Gastroesophageal sphincter (tissue), 4 donors: ENCODE data around the gene TMEM54. TPM values are rescaled to one million over a fixed set of nuclear protein-coding genes. Genes with fewer than 3 reads are reported as not detected.

Source experiments
- ATAC-seq: fragments of 150-250 bp; one replicate; pipeline ENCODE4 v1.9.1; 2016; ENCODE audit warnings: mild to moderate bottlenecking, moderate library complexity
- H3K27ac ChIP-seq, 4 donors: fragments of 200-600 bp; sonication (generic) in 3 of 4; 1 replicate in 3 of 4; 2 replicates in 1 of 4; pipeline ENCODE4 v1.5.1; 2016 to 2019
- H3K27me3 ChIP-seq: fragments of 200-600 bp; sonication (generic); one replicate; pipeline ENCODE4 v1.5.1; 2019
- H3K36me3 ChIP-seq, 2 donors: fragments of 200-600 bp; sonication (generic); one replicate each; pipeline ENCODE4 v1.5.1; 2019; ENCODE audit warnings: control low read depth in 1 of 2
- H3K4me1 ChIP-seq, 3 donors: fragments of 200-600 bp; sonication (generic); 1 replicate in 2 of 3; 2 replicates in 1 of 3; pipeline ENCODE4 v1.5.1; 2016 to 2019; ENCODE audit warnings: control low read depth in 2 of 3
- H3K4me3 ChIP-seq, 2 donors: fragments of 200-600 bp; sonication (generic); one replicate each; pipeline ENCODE4 v1.5.1; 2019; ENCODE audit warnings: mild to moderate bottlenecking in 1 of 2, moderate library complexity in 1 of 2
- H3K9me3 ChIP-seq, 3 donors: fragments of 200-600 bp; sonication (generic); one replicate each; pipeline ENCODE4 v1.5.1; 2017 to 2019; ENCODE audit warnings: control low read depth in 2 of 3
- CTCF ChIP-seq, 4 experiments: fragments of 200-600 bp in 2 of 4; fragments of 450-650 bp in 2 of 4; sonication (generic) in 1 of 4; IDR thresholded peaks; one replicate each; pipeline ENCODE4 v1.5.1; 2017 to 2019; ENCODE audit warnings: antibody characterized with exemption in 4 of 4, mild to moderate bottlenecking in 2 of 4, moderate library complexity in 2 of 4
- EP300 ChIP-seq: sonication (generic); formaldehyde crosslinking; IDR thresholded peaks from one replicate; pipeline ENCODE4 v1.6.1; 2017; ENCODE audit warnings: antibody characterized with exemption, mild to moderate bottlenecking
- POLR2A ChIP-seq, 2 donors: fragments of 450-650 bp; IDR thresholded peaks; one replicate each; pipeline ENCODE4 v1.6.1; 2017; ENCODE audit warnings: antibody characterized with exemption in 2 of 2, mild to moderate bottlenecking in 2 of 2, moderate library complexity in 1 of 2
- POLR2AphosphoS5 ChIP-seq: sonication (generic); formaldehyde crosslinking; IDR thresholded peaks from one replicate; pipeline ENCODE4 v1.6.1; 2017; ENCODE audit warnings: antibody characterized with exemption
- WGBS, 2 donors: methylation state at CpG; one replicate each; pipeline ENCODE4 v1.1.5; 2018; ENCODE audit warnings: low coverage in 1 of 2; 5-methylcytosine and 5-hydroxymethylcytosine counted together
- total RNA-seq, 4 donors: library from RNA; depleted of rRNA; stranded (reverse); fragments of >200 nt; gene quantifications; one replicate each; pipeline ENCODE4 v1.1.0, GENCODE V29; 2016

TMEM54 gene
- total RNA-seq, 4 donors from 2014 or later: 71.5 to 138 (median 101) TPM

- Histone ChIP-seq H3K4me3 (no peak overlapping the region), H3K4me1 (peaks cover 0 to 33% (median 13%) of the 10 kb centered on the region in 3 donors), H3K27me3 (peaks cover 93% of the 10 kb centered on the region), H3K36me3 (no peaks in the 10 kb centered on the region), H3K9me3 (no peaks in the 10 kb centered on the region), H3K27ac (no peak overlapping the region)
- TF ChIP-seq EP300: no peak
- ATAC-seq: no peak
- 83 to 100% methylated on average over 1 of the region's 3 CpGs for WGBS, 2 donors
Observed at GRCh38 chr1:32889731-32890278, 11.4 kb downstream of the TMEM54 start.

- ATAC-seq: no peak
- H3K36me3 ChIP-seq: no peaks in the 10 kb centered on the region
- peaks cover 98% of the 10 kb centered on the region for H3K27me3 ChIP-seq
- TF ChIP-seq CTCF (IDR thresholded peaks at IDR 0.05) (no peak), POLR2AphosphoS5 (no peak), EP300 (no peak), POLR2A (IDR thresholded peaks at IDR 0.05) (no peak)
- H3K4me1 ChIP-seq: peaks cover 0 to 29% (median 12%) of the 10 kb centered on the region in 3 donors
- no peak overlapping the region for H3K4me3 ChIP-seq
- no peaks in the 10 kb centered on the region for H3K9me3 ChIP-seq
- no peak overlapping the region for H3K27ac ChIP-seq
- 100% methylated on average over 1 of the region's 24 CpGs for WGBS, 2 donors
Observed at GRCh38 chr1:32888677-32889420, 12.3 kb downstream of the TMEM54 start.

GRCh38 chr1:32888134-32888533 lies 13.1 kb downstream of the TMEM54 start:
- no peak for ATAC-seq
- no peak for TF ChIP-seq EP300
- no peak for TF ChIP-seq CTCF (IDR thresholded peaks at IDR 0.05)
- TF ChIP-seq POLR2A (IDR thresholded peaks at IDR 0.05): no peak
- TF ChIP-seq POLR2AphosphoS5: no peak
- Histone ChIP-seq H3K27me3 (peaks cover 94% of the 10 kb centered on the region), H3K27ac (no peak overlapping the region), H3K9me3 (no peaks in the 10 kb centered on the region), H3K4me1 (peaks cover 0 to 22% (median 10%) of the 10 kb centered on the region in 3 donors), H3K4me3 (no peak overlapping the region), H3K36me3 (no peaks in the 10 kb centered on the region)
- WGBS, 2 donors: 40 to 56% methylated on average over 1 to 2 of the region's 3 CpGs

GRCh38 chr1:32887623-32888022 lies 13.6 kb downstream of the TMEM54 start:
- no peaks in the 10 kb centered on the region for H3K36me3 ChIP-seq
- ATAC-seq: no peak
- peaks cover 89% of the 10 kb centered on the region for H3K27me3 ChIP-seq
- no peak for TF ChIP-seq POLR2AphosphoS5
- TF ChIP-seq CTCF (IDR thresholded peaks at IDR 0.05): no peak
- TF ChIP-seq EP300: no peak
- no peak for TF ChIP-seq POLR2A (IDR thresholded peaks at IDR 0.05)
- H3K9me3 ChIP-seq: no peaks in the 10 kb centered on the region
- 66 to 73% methylated on average over 7 to 12 of the region's 12 CpGs for WGBS, 2 donors
- no peak overlapping the region for H3K27ac ChIP-seq
- peaks cover 0 to 19% (median 7%) of the 10 kb centered on the region in 3 donors for H3K4me1 ChIP-seq
- H3K4me3 ChIP-seq: no peak overlapping the region

GRCh38 chr1:32886828-32887414 lies 14.3 kb downstream of the TMEM54 start:
- H3K9me3 ChIP-seq: no peaks in the 10 kb centered on the region
- H3K27me3 ChIP-seq: peaks cover 82% of the 10 kb centered on the region
- no peak for ATAC-seq
- whole genome bisulfite sequencing, 2 donors: 22 to 53% methylated on average over 3 to 6 of the region's 19 CpGs
- H3K4me3 ChIP-seq: no peak overlapping the region
- H3K36me3 ChIP-seq: no peaks in the 10 kb centered on the region
- no peak overlapping the region for H3K27ac ChIP-seq
- peaks cover 0 to 23% (median 11%) of the 10 kb centered on the region in 3 donors for H3K4me1 ChIP-seq
- TF ChIP-seq CTCF (IDR thresholded peaks at IDR 0.05): no peak
- TF ChIP-seq POLR2AphosphoS5: no peak
- TF ChIP-seq POLR2A (IDR thresholded peaks at IDR 0.05): no peak
- no peak for TF ChIP-seq EP300
